Left ventricle myocardium inferior (tissue), 1 donor: Measurements from ENCODE around the gene AKAP9. TPM values are rescaled to one million over a fixed set of nuclear protein-coding genes. Genes with fewer than 3 reads are reported as not detected.

Source experiments
- DNase-seq: peaks from one replicate; pipeline ENCODE4 v3.0.0-alpha.2; 2020
- H3K27ac ChIP-seq: fragments of 200-600 bp; replicated peaks from 2 replicates; pipeline ENCODE4 v1.8.0; 2021
- H3K27me3 ChIP-seq: fragments of 200-600 bp; 2 replicates; pipeline ENCODE4 v1.8.0; 2021; ENCODE audit warnings: low read depth
- H3K36me3 ChIP-seq: fragments of 200-600 bp; 2 replicates; pipeline ENCODE4 v1.8.0; 2021
- H3K4me1 ChIP-seq: fragments of 200-600 bp; 2 replicates; pipeline ENCODE4 v1.8.0; 2021
- H3K4me3 ChIP-seq: fragments of 200-600 bp; 2 replicates; pipeline ENCODE4 v1.8.0; 2021; ENCODE audit warnings: mild to moderate bottlenecking, moderate library complexity
- H3K9me3 ChIP-seq: fragments of 200-600 bp; replicated peaks from 2 replicates; pipeline ENCODE4 v1.8.0; 2021
- CTCF ChIP-seq: fragments of 200-600 bp; IDR thresholded peaks from 2 replicates; pipeline ENCODE4 v1.8.0; 2021; ENCODE audit warnings: antibody characterized with exemption, mild to moderate bottlenecking, borderline replicate concordance
- intact Hi-C: fragments of 100-400 bp; cut with micrococcal nuclease; formaldehyde crosslinking; loops from one replicate; pipeline ENCODE4 v1.11.0; 2022
- total RNA-seq: library from RNA; stranded (reverse); fragmentation: NEBNext Ultra II Directional; extraction: Animal tissue kit (Norgen Biotek cat#: 25700); gene quantifications from one replicate; pipeline ENCODE4 v1.2.1, GENCODE V29; 2021
- donor health status: DM: no; HTN: yes; CAD: no; lungs with severe emphysema.

Gene AKAP9
- total RNA-seq, 1 donor from 2014 or later = 49.4 TPM

DNA sequence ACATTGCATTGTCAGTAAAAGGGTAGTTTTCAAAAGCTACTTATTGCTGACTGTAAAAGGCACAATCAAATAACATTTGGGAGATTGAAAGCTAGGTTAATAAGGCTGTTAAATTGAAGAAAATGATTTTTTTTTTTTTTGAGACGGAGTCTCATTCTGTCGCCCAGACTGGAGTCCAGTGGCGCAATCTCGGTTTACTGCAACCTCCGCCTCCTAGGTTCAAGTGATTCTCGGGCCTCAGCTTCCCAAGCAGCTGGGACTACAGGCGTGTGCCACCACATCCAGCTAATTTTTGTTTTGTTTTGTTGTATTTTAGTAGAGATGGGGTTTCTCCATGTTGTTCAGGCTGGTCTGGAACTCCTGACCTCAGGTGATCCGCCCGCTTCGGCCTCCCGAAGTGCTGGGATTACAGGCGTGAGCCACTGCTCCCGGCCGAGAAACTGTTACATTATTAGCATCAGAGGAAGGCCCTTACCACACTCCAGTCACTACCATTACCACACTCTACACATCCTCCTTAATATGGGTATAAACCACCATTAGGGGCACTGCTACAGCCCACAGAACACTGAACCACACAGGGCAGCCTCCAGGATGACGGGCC is 192.6 kb downstream of the AKAP9 start:
- no peak for TF ChIP-seq CTCF

DNA sequence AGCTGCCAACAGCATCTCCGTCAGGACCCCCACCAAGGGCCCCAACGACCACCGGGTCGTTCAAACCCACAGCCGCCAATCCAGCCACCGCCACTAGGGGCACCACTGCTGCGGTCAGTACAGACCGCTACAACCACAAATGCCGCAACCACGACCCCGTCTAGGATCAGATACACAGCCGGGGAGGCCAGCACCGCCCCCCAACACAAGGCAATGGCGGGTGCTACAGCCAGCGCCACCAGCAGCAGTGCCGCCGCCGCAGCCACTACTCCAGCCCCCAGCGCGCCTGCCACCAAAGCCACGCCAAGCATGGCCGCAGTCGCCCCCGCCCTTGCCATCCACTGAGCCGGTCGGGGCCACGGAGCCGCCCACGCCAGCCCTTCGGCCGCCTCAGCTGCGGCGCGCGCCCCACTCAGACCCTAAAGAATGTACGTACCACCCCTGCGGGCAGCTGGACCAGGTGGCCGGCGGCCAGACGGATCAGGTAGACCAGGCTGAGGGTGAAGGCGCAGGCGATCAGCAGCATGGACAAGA is 193.1 kb downstream of the AKAP9 start:
- intact Hi-C loops = no loop called here
- Histone ChIP-seq H3K27ac (peak overlapping the region; percentile 95), H3K4me3 (peak overlapping the region; percentile 97), H3K36me3 (peaks cover 10% of the 10 kb centered on the region), H3K9me3 (no peaks in the 10 kb centered on the region), H3K27me3 (no peaks in the 10 kb centered on the region), H3K4me1 (peaks cover 30% of the 10 kb centered on the region)
- TF ChIP-seq CTCF = peak; percentile 85
- peak; percentile 70 for DNase-seq

More for the DNA sequence above, 192.6 kb downstream of the AKAP9 start:
- Histone ChIP-seq H3K4me3 (peak overlapping the region; percentile 97), H3K4me1 (peaks cover 30% of the 10 kb centered on the region), H3K36me3 (peaks cover 14% of the 10 kb centered on the region), H3K27me3 (no peaks in the 10 kb centered on the region), H3K9me3 (no peaks in the 10 kb centered on the region), H3K27ac (peak overlapping the region; percentile 95)
- no peak for DNase-seq
- intact Hi-C loops = no loop called here

GRCh38 chr7:92134271-92135051 is 193.8 kb downstream of the AKAP9 start, which contains the start of gene CYP51A1:
CYP51A1 (minus strand) TSS chr7:92134477; CDS start chr7:92134364, 113 bp downstream.
- peak; percentile 94 for DNase-seq
- no peaks in the 10 kb centered on the region for H3K9me3 ChIP-seq
- TF ChIP-seq CTCF = peak; percentile 8
- no peaks in the 10 kb centered on the region for H3K27me3 ChIP-seq
- peak within 1 kb of the TSS; percentile 95 for H3K27ac ChIP-seq
- intact Hi-C loops = no loop called here
- H3K4me3 ChIP-seq = peak within 1 kb of the TSS; percentile 97
- H3K4me1 ChIP-seq = peaks cover 30% of the 10 kb centered on the region
- peaks cover 7% of the 10 kb centered on the region for H3K36me3 ChIP-seq

GRCh38 chr7:92135052-92135889 is 194.6 kb downstream of the AKAP9 start:
- DNase-seq = no peak
- no peaks in the 10 kb centered on the region for H3K9me3 ChIP-seq
- peaks cover 7% of the 10 kb centered on the region for H3K36me3 ChIP-seq
- intact Hi-C loops = no loop called here
- H3K4me1 ChIP-seq = peaks cover 30% of the 10 kb centered on the region
- H3K4me3 ChIP-seq = peak overlapping the region; percentile 97
- TF ChIP-seq CTCF = no peak
- peak overlapping the region; percentile 95 for H3K27ac ChIP-seq
- H3K27me3 ChIP-seq = no peaks in the 10 kb centered on the region

- intact Hi-C loops = no loop called here
- no peak for DNase-seq
- TF ChIP-seq CTCF = no peak
These were observed 196.9 kb downstream of the AKAP9 start for GRCh38 chr7:92137557-92137956.

More at GRCh38 chr7:92137557-92137956, 196.9 kb downstream of the AKAP9 start:
- Histone ChIP-seq H3K4me1 (peaks cover 26% of the 10 kb centered on the region), H3K27me3 (no peaks in the 10 kb centered on the region), H3K27ac (no peak overlapping the region), H3K36me3 (no peaks in the 10 kb centered on the region), H3K9me3 (no peaks in the 10 kb centered on the region), H3K4me3 (no peak overlapping the region)
